Activated CD4-positive, CD25-positive, alpha-beta regulatory T cell treated with anti-CD3 and anti-CD28 coated beads, Interleukin-2, amount 50 U/mL, for 24 hours (primary cell): Measurements from ENCODE around the gene ZBTB17.
"Not testable (repeated sequence)": the region's sequence is repeated elsewhere in the genome, so short reads cannot be mapped to it uniquely, and the experiment has no call there.

Source experiments
- ATAC-seq, 2 donors: fragments of 150-1000 bp; cut with Tn5 transposase; one replicate each; pipeline ENCODE4 v1.10.0; 2021; ENCODE audit warnings: mild to moderate bottlenecking in 1 of 2, moderate library complexity in 1 of 2

Gene ZBTB17

DNA sequence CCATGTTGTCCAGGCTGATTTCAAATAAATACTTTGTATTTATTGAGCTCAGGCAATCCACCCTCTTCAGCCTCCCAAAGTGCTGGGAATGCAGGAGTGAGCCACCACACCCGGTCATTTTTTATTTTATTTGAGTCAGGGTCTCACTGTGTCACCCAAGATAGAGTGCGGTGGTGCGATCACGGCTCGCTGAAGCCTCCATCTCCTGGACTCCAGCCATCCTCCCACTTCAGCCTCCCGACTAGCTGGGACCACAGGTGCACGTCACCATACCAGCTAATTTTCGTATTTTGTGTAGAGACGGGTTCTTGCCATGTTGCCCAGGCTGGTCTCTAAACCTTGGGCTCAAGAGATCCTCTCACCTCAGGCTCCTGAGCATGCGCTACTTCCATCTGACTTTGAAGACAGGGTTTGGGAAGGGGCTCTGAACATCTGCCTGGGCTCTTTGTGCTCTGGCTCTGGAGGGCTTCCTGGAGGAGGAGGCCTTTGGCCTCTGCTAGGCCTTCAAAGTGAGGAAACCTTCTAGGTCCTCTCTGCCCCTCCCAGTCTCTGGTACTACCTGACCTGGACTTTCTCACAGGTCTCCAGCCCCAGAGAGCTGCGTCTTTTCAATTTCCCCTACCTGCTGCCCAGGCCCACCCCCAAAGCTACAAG, 36.2 kb upstream of the ZBTB17 start:
- ATAC-seq = no peak

DNA sequence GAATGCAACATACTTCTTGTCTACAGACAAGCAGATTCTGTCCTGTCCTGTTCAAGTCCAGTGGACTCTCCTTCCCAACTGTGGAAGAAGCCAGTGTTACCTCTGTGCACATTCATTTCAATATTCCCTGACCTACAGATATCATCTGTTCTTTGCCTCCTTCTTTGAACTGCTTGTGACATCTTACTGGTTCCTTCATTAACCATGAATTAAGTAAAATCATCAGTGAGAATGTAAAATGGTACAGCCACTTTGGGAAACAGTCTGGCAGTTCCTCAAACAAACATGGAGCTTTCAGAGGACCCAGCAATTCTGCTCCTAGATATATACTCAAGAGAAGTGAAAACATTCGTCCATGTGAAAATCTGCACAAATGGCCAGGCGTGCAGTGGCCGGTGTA, 34.9 kb upstream of the ZBTB17 start:
- ATAC-seq = no peak

GRCh38 chr1:16009678-16010077, 33.8 kb upstream of the ZBTB17 start:
- no peak for ATAC-seq

- ATAC-seq = peak in 1 of 2 donors; percentile 41
Measured at GRCh38 chr1:16009030-16009460, 33.1 kb upstream of the ZBTB17 start.

DNA sequence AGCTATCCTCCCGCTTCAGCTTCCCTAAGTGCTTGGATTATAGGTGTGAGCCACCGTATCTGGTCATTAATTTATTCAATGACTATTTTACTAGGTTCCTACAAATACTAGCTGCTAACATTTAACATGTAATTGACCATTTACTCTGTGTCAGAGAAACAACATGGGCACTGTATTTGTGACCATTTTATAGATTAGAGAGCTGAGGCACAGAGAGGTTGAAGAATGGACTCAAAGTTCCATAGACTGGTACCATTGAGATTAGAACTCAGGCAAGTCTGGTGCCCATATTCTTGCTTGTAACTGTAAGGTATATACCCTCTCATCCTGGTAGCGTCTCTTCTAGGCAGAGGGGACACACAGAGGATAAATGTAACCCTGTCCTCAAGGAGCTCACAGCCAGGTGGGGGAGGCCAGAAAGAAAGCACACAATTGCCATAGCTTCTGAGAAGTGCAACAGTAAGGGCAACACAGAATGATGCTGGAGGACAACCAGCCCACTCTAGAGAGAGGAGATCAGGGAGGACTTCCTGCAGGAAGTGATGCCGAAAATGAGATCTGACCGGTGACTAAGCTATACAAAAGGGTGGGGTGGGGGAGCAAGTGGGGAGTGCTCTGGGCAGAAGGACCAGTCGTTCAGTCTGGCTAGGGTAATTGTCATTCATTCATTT, 31.9 kb upstream of the ZBTB17 start:
- no peak for ATAC-seq

GRCh38 chr1:16006552-16007485, 30.9 kb upstream of the ZBTB17 start:
- peak; percentile 38 to 73 for ATAC-seq

GRCh38 chr1:16006010-16006409, 30.1 kb upstream of the ZBTB17 start:
- ATAC-seq = no peak

- no peak for ATAC-seq
Measured at GRCh38 chr1:16005597-16005996, 29.7 kb upstream of the ZBTB17 start.

DNA sequence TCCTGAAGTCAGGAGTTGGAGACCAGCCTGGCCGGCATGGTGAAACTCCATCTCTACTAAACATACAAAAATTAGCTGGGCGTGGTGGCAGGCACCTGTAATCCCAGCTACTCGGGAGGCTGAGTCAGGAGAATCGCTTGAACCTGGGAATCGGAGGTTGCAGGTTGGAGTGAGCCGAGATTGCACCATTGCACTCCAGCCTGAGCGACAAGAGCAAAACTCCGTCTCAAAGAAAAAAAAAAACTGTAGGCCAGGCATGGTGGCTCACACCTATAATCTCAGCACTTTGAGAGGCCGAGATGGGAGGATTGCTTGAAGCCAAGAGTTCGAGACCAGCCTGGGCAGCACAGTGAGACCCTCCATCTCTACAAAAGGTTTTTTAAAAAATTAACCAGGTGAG, 25.4 kb upstream of the ZBTB17 start:
- ATAC-seq = not testable (repeated sequence)

DNA sequence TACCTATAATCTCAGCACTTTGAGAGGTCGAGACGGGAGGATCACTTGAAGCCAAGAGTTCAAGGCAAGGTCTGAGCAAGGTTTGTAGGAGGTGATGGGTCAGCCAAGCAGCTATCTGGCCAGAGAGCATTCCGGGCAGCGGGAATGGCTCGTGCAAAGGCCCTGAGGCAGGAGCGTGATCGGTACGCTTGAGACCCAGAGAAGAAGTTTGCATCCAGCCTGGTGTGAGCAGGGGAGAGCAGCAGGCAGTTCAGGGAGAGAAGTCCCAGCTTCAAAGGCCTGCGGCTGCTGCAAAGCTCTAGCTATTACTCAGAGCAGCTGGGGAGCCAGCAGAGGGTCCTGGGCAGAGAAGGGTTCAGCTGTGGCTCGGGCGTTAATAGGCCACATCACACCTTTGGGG, 23.0 kb upstream of the ZBTB17 start:
- ATAC-seq = no peak

- ATAC-seq = no peak
Measured at GRCh38 chr1:15997637-15998280, 21.9 kb upstream of the ZBTB17 start.

DNA sequence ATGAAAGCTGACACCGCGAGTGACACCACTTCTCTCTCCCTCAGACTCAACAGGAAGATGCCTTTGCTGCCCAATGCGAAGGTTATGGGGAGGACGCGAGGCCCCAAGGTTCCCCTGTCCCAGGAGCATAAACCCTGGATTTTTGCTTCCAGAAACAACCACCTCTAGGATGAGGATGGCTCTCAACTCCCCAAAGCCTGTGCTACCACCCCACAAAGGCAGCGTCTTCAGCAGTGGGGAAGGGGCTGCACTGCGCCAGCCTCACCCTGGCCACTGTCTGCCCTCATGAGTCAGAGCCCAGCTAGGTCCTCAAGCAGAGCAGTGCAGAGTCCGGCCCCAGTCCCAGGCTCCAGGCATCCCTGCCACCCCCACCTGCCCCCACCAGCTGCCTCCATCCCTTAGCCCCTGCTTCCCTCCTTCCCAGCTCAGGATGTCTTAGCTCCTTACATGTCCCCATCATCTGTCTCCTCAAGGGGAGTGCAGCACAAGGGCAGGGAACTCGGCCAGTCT, 21.2 kb upstream of the ZBTB17 start:
- no peak for ATAC-seq

DNA sequence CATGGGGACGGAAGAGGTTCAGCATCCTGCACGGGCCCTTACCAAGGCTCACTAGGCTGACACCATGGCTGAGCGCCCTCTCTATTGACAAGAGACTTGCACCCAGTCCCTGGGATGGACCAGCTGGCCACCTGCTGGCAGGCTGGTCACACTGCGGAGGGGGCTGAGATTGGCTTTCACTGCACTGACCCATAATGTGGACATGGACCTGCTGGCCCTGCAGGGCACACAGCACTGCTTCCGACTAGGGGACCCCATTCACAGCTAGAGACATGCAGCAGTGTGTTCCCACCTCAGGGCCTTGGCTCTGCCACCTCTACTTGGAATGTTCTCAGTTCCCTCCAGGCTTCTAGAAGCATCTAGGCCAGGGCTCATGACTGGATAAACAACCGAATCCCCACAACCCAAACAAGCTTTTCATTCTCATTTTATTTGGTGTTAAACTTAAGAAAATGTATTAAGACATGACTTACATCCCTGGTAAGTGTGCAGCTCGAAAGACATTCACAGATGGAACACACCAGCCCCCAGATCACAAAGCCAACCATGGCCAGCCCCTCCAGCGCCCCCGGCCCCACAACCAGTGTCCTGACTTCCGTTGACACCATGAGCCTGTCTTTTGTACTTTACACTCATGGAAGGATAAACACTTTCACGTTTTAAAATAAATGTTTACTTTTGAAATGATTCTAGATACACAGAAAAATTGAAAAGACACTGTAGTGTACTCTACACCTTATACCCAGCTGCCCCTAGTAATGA, 18.9 kb upstream of the ZBTB17 start:
- ATAC-seq = peak; percentile 59 to 63

GRCh38 chr1:15994081-15994480, 18.2 kb upstream of the ZBTB17 start:
- ATAC-seq = no peak

- ATAC-seq = no peak
Measured at GRCh38 chr1:15993666-15994065, 17.8 kb upstream of the ZBTB17 start.

DNA sequence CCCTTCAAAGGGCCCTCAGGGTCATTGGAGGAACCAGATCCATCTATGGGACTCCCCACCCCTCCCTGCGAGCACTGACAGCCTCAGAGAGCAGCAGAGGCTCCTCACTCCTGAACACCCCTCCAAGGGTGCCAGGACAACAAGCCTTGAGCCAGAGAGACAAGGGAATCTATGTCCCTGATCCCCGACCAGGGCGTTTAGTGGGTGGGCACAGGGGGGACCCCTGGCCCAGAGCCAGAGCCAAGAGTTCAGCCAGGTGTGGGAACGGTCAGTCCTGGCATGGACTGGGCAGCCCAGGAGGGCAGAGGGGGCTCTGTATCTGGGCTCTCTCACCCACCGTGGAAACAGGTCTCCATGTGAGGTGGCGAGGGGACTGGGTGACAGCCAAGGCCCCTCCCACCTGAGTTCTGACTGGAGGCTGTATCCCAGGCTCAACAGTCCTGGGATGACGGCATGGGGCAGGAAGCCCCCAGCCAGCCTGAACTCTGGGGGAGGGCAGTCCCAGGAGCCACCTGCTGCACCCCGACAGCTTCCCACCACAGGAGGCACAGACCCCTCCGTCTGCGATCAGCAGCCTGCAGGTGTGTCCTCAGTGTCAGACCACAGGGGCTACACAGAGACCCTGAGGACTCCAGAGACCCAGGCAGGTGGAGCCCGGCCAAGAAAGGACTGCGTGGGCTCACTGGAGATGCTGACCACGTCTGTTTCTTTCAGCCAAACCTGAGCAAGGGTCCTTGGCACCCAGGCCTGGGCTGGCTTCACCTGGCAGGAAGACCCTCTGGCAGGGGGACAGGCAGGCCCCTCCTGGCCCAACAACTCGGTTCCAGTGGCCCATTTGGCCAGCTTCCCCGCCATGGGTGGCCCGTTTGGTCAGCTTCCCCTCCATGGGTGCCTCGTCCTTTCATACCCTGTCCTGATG, 16.9 kb upstream of the ZBTB17 start:
- no peak for ATAC-seq

- no peak for ATAC-seq
Measured at GRCh38 chr1:15992187-15992553, 16.3 kb upstream of the ZBTB17 start.

- no peak for ATAC-seq
Measured at GRCh38 chr1:15991427-15992186, 15.7 kb upstream of the ZBTB17 start.

DNA sequence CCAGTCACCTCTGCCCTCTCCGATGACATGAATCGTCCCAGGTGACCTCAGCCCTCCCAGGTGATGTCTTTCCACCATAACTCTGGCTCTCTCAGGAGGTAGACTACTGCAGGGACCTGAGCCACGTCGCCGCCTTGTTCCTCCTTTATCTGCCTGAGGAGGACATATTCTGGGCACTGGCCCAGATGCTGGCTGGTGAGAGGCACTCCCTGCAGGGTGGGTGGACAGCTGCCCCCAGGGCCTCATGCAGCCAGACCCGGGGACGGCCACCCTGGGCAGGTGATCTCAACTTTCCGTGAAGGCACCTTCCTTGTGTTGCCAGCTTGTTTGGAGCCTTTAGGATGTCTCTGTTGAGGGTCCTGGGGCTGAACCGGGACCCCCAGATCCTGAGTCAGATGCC, 13.9 kb upstream of the ZBTB17 start:
- ATAC-seq = no peak
